Kidney (tissue), 14 donors: ENCODE measurements around the gene AP2A1. TPM values are rescaled to one million over a fixed set of nuclear protein-coding genes. Genes with fewer than 3 reads are reported as not detected.

ENCODE experiments used
- DNase-seq, 5 donors: peaks; one replicate each; pipeline ENCODE4 v3.0.0-alpha.2; 2013 to 2020
- FAIRE-seq: peaks from 2 replicates; lab custom pipeline; 2012; peaks lifted over from hg19 to GRCh38; lab: Jason Lieb, UNC
- H3K27ac ChIP-seq, 2 donors: one replicate each; pipeline ENCODE4 v1.7.0; 2013; ENCODE audit warnings: low read depth in 2 of 2, low read length in 2 of 2, inconsistent platforms in 1 of 2
- H3K27me3 ChIP-seq: one replicate; pipeline ENCODE4 v1.7.1; 2013; ENCODE audit warnings: low read length, inconsistent platforms; ENCODE audit not compliant: control insufficient read depth, insufficient read depth
- H3K36me3 ChIP-seq, 3 donors: one replicate each; pipeline versions ENCODE4 v1.7.0 to v1.7.1; 2013; ENCODE audit warnings: low read length in 3 of 3, control low read depth in 1 of 3, inconsistent platforms in 1 of 3; ENCODE audit not compliant: insufficient read depth in 3 of 3, control insufficient read depth in 2 of 3
- H3K4me1 ChIP-seq, 3 donors: one replicate each; pipeline versions ENCODE4 v1.7.0 to v1.7.1; 2013; ENCODE audit warnings: low read length in 3 of 3, inconsistent platforms in 1 of 3, low read depth in 1 of 3; ENCODE audit not compliant: control insufficient read depth in 2 of 3, insufficient read depth in 2 of 3
- H3K4me3 ChIP-seq, 3 donors: one replicate each; pipeline versions ENCODE4 v1.7.0 to v1.8.1; 2013; ENCODE audit warnings: low read length in 3 of 3, control low read depth in 1 of 3, inconsistent platforms in 1 of 3
- H3K9ac ChIP-seq, 3 donors: one replicate each; pipeline versions ENCODE4 v1.7.0 to v1.7.1; 2013; ENCODE audit warnings: low read length in 3 of 3, control low read depth in 1 of 3, inconsistent platforms in 1 of 3
- H3K9me3 ChIP-seq, 3 donors: one replicate each; pipeline versions ENCODE4 v1.7.0 to v1.7.1; 2013; ENCODE audit warnings: low read length in 3 of 3, control low read depth in 1 of 3, inconsistent platforms in 1 of 3; ENCODE audit not compliant: control insufficient read depth in 2 of 3, insufficient read depth in 1 of 3
- CTCF ChIP-seq: IDR thresholded peaks from 3 replicates; pipeline ENCODE4 v1.5.1; 2012; ENCODE audit warnings: mild to moderate bottlenecking, moderate library complexity, borderline replicate concordance; ENCODE audit not compliant: insufficient read depth; ENCODE audit errors: extremely low read depth
- intact Hi-C: fragments of 100-400 bp; cut with DNase I; formaldehyde crosslinking; loops from one replicate; pipeline ENCODE4 v1.11.1; 2022
- polyA plus RNA-seq: library from polyadenylated mRNA; stranded (reverse); fragments of 350-450 nt; fragmentation: Illumina TruSeq; extraction: RNeasy Lipid Tissue Mini Kit (QIAGEN cat#74804); gene quantifications from one replicate; pipeline ENCODE4 v1.2.3, GENCODE V29; 2014; ENCODE audit warnings: low read depth, low replicate concordance; ENCODE audit not compliant: insufficient read depth
- total RNA-seq: library from RNA; stranded (reverse); fragmentation: NEBNext Ultra II Directional; extraction: Animal tissue kit (Norgen Biotek cat#: 25700); gene quantifications from one replicate; pipeline ENCODE4 v1.2.1, GENCODE V29; 2021
- donor health status: control.
- donor health status: control.
- donor health status: control.
- donor health status: control.
- donor health status: control.
- donor health status: DM: yes; HTN: yes; CAD: no.
- donor health status: Normal renal cell carcinoma (clear cell type).

AP2A1 gene
- total and polyA plus RNA-seq, 2 donors from 2014 or later: 32.0 to 70.0 TPM

DNA sequence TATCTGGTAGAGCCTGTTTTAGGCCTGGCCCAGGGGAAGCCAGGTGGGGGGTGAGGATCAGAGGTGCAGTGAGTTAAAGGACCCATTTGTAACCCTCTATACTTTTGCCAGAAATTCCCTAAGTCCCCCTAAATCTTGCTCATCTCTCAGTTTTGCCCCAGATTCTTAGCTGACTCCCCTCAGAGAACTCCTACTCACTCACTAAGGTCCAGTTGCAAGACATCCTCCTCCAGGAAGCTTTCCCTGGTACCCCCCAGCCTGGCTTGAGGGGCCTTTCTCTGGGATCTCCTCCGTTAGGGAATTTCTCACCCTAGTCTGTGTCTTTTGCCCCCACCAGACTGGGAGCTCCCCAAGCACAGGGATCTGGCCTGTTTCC is 5.6 kb upstream of the AP2A1 start:
- peaks cover 0 to 6% (median 2%) of the 10 kb centered on the region in 3 donors for H3K4me1 ChIP-seq
- DNase-seq: no peak
- no peak for TF ChIP-seq CTCF
- H3K36me3 ChIP-seq: no peaks in the 10 kb centered on the region
- H3K27me3 ChIP-seq: no peaks in the 10 kb centered on the region
- no peak overlapping the region for H3K4me3 ChIP-seq
- H3K9ac ChIP-seq: peak overlapping the region in 2 of 3 donors; percentile 31 to 34
- intact Hi-C loops: no loop called here
- FAIRE-seq: no peak
- peaks cover 0 to 2% (median 0%) of the 10 kb centered on the region in 3 donors for H3K9me3 ChIP-seq
- peak overlapping the region in 1 of 2 donors; percentile 77 for H3K27ac ChIP-seq

- no peaks in the 10 kb centered on the region for H3K9me3 ChIP-seq
- H3K4me1 ChIP-seq: peaks cover 0 to 6% (median 2%) of the 10 kb centered on the region in 3 donors
- TF ChIP-seq CTCF: no peak
- FAIRE-seq: no peak
- intact Hi-C loops: no loop called here
- peak in 2 of 5 donors; percentile 16 to 76 for DNase-seq
- no peaks in the 10 kb centered on the region for H3K36me3 ChIP-seq
- no peak overlapping the region for H3K4me3 ChIP-seq
- H3K9ac ChIP-seq: peak overlapping the region in 1 of 3 donors; percentile 31
- H3K27me3 ChIP-seq: no peaks in the 10 kb centered on the region
- H3K27ac ChIP-seq: peak overlapping the region in 1 of 2 donors; percentile 77
These were observed 5.0 kb upstream of the AP2A1 start for GRCh38 chr19:49761625-49762311.

- Histone ChIP-seq H3K4me1 (peaks cover 0 to 14% (median 9%) of the 10 kb centered on the region in 3 donors), H3K9ac (no peak within 1 kb of the TSS), H3K36me3 (no peaks in the 10 kb centered on the region), H3K27ac (no peak within 1 kb of the TSS), H3K9me3 (no peaks in the 10 kb centered on the region), H3K4me3 (no peak within 1 kb of the TSS), H3K27me3 (no peaks in the 10 kb centered on the region)
- intact Hi-C loops: no loop called here
- TF ChIP-seq CTCF: no peak
- no peak for FAIRE-seq
- DNase-seq: no peak
These were observed 3.6 kb upstream of the AP2A1 start, which contains the start of gene TSKS for GRCh38 chr19:49763230-49763629. TSKS (minus strand) TSS chr19:49763306; CDS start chr19:49763247, 59 bp downstream.
